CD4-positive, alpha-beta memory T cell (primary cell): ENCODE results near the gene HELQ. TPM values are rescaled to one million over a fixed set of nuclear protein-coding genes. Genes with fewer than 3 reads are reported as not detected.
A peak's percentile ranks its signal among the peaks of the same experiment; 100 is the strongest.
"Not testable (repeated sequence)": the region's sequence is repeated elsewhere in the genome, so short reads cannot be mapped to it uniquely, and the experiment has no call there.

Source experiments
- CTCF ChIA-PET: fragments of 350-600 bp; sonication (Branson Sonifier 250); formaldehyde crosslinking; loops from one replicate; lab custom pipeline; 2021; ENCODE audit warnings: inconsistent platforms; ENCODE audit not compliant: partially characterized antibody; lab: Charles Lee
- POLR2A ChIA-PET: fragments of 350-600 bp; sonication (Branson Sonifier 250); formaldehyde crosslinking; loops from one replicate; lab custom pipeline; 2021; ENCODE audit not compliant: partially characterized antibody; lab: Charles Lee
- DNase-seq, 5 donors: peaks; one replicate each; pipeline versions ENCODE4 v3.0.0 to v3.0.0-alpha.2; 2020 to 2022; ENCODE audit warnings: mixed read lengths in 1 of 5
- H3K27ac ChIP-seq: one replicate; pipeline ENCODE4 v1.7.0; 2013; ENCODE audit warnings: low read depth, low read length
- H3K27me3 ChIP-seq: 2 replicates; pipeline ENCODE4 v1.7.0; 2013; ENCODE audit warnings: mild to moderate bottlenecking, low read length, moderate library complexity; ENCODE audit not compliant: insufficient read depth
- H3K36me3 ChIP-seq: 2 replicates; pipeline ENCODE4 v1.7.0; 2013; ENCODE audit warnings: mild to moderate bottlenecking, low read length, moderate library complexity; ENCODE audit not compliant: insufficient read depth
- H3K4me1 ChIP-seq: 2 replicates; pipeline ENCODE4 v1.7.0; 2013; ENCODE audit warnings: mild to moderate bottlenecking, low read length, moderate library complexity; ENCODE audit not compliant: insufficient read depth
- H3K4me3 ChIP-seq, 2 donors: one replicate each; pipeline ENCODE4 v1.7.0; 2013; ENCODE audit warnings: low read length in 2 of 2, mild to moderate bottlenecking in 1 of 2
- H3K9me3 ChIP-seq, 2 donors: one replicate each; pipeline ENCODE4 v1.7.0; 2013; ENCODE audit warnings: low read length in 2 of 2, control low read depth in 1 of 2; ENCODE audit not compliant: control insufficient read depth in 1 of 2
- H3K27ac Mint-ChIP-seq, 7 donors: one replicate each; pipeline ENCODE4 v1.8.0; 2020 to 2021; ENCODE audit warnings: mixed read lengths in 7 of 7, mild to moderate bottlenecking in 6 of 7, inconsistent platforms in 3 of 7, moderate library complexity in 3 of 7
- H3K27me3 Mint-ChIP-seq, 2 donors: one replicate each; pipeline ENCODE4 v1.8.0; 2020 to 2021; ENCODE audit warnings: mixed read lengths in 2 of 2
- H3K36me3 Mint-ChIP-seq, 2 donors: one replicate each; pipeline ENCODE4 v1.8.0; 2020 to 2021; ENCODE audit warnings: mixed read lengths in 2 of 2, inconsistent platforms in 1 of 2, mild to moderate bottlenecking in 1 of 2
- H3K4me1 Mint-ChIP-seq, 4 donors: one replicate each; pipeline ENCODE4 v1.8.0; 2020 to 2021; ENCODE audit warnings: mixed read lengths in 4 of 4, mild to moderate bottlenecking in 1 of 4
- H3K4me3 Mint-ChIP-seq, 8 donors: one replicate each; pipeline ENCODE4 v1.8.0; 2020 to 2021; ENCODE audit warnings: mixed read lengths in 8 of 8, mild to moderate bottlenecking in 7 of 8, moderate library complexity in 6 of 8, inconsistent platforms in 3 of 8
- H3K9me3 Mint-ChIP-seq, 8 donors: one replicate each; pipeline ENCODE4 v1.8.0; 2020 to 2021; ENCODE audit warnings: mixed read lengths in 8 of 8, mild to moderate bottlenecking in 5 of 8, inconsistent platforms in 3 of 8, moderate library complexity in 1 of 8
- intact Hi-C: fragments of 100-400 bp; cut with micrococcal nuclease; formaldehyde crosslinking; loops from one replicate; pipeline ENCODE4 v1.15.1; 2023
- polyA plus RNA-seq, 2 donors: library from polyadenylated mRNA; unstranded; fragments of 300-500 nt; fragmentation: Illumina TruSeq; gene quantifications; one replicate each; pipeline ENCODE4 v1.2.3, GENCODE V29; 2021
- total RNA-seq, 2 experiments: library from RNA; stranded (reverse); gene quantifications; one replicate each; pipeline ENCODE4 v1.2.3, GENCODE V29; 2021

HELQ gene
- total and polyA plus RNA-seq, 4 experiments from 2014 or later: 17.5 to 49.0 (median 36.0) TPM

DNA sequence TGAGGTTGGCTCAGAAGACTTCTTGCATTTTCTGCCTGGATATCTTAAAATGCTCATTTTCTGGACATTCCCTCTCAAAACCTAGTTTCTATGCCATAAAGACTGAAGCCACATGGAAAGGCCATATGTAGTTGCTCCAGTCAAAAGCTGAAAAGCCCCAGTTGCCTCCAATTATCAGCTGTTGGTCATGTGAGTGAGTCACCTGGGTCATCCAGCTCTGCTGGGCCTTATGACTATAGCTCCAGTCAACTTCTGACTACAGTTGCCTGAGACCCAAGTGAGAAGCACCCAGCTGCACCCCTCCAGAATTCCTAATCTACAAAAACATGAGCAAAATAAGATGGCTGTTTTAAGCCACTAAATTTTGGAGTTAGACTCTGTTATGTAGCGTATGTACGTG lies 41.9 kb downstream of the HELQ start:
- Histone ChIP-seq H3K9me3 (no peaks in the 10 kb centered on the region), H3K27me3 (no peaks in the 10 kb centered on the region), H3K36me3 (peaks cover 34% of the 10 kb centered on the region), H3K4me1 (no peaks in the 10 kb centered on the region), H3K27ac (no peak overlapping the region), H3K4me3 (no peak overlapping the region)
- no peaks in the 10 kb centered on the region for H3K9me3 Mint-ChIP-seq
- H3K27ac Mint-ChIP-seq: no peak overlapping the region
- no peaks in the 10 kb centered on the region for H3K4me1 Mint-ChIP-seq
- ChIA-PET CTCF (no interaction called here), POLR2A (no interaction called here)
- H3K36me3 Mint-ChIP-seq: peaks cover 58 to 70% of the 10 kb centered on the region in 2 donors
- no peak for DNase-seq
- no peak overlapping the region for H3K4me3 Mint-ChIP-seq
- intact Hi-C loops: no loop called here
- no peaks in the 10 kb centered on the region for H3K27me3 Mint-ChIP-seq

DNA sequence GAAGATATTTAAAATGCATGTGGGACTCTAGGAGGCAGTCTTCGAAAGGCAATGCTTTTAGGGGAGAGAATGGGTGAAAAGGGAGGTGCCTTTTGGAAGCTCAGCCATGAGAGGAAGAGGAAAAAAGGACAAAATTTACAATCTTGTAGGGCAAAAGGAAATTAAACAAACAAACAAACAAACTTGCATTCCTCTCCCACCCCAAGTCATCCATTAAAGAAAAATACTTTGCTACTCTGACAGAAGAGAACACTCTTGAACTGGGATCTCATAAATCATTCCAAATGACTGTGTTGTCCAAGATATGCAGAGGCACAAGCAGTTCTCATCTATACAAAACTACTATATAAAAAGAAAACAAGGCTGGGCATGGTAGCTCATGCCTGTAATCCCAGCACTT lies 46.7 kb downstream of the HELQ start:
- Histone ChIP-seq H3K36me3 (peaks cover 29% of the 10 kb centered on the region), H3K27me3 (no peaks in the 10 kb centered on the region), H3K4me1 (no peaks in the 10 kb centered on the region), H3K4me3 (no peak overlapping the region), H3K9me3 (no peaks in the 10 kb centered on the region), H3K27ac (no peak overlapping the region)
- DNase-seq: no peak
- no peaks in the 10 kb centered on the region for H3K27me3 Mint-ChIP-seq
- intact Hi-C loops: no loop called here
- ChIA-PET CTCF (interaction anchor here (0.7 to 1.3 kb wide), 2 partner anchors 17 to 124 kb away, joined by 3 read pairs; partner anchors contain the start of gene COQ2), POLR2A (no interaction called here)
- no peaks in the 10 kb centered on the region for H3K4me1 Mint-ChIP-seq
- H3K4me3 Mint-ChIP-seq: no peak overlapping the region
- H3K36me3 Mint-ChIP-seq: peaks cover 52 to 62% of the 10 kb centered on the region in 2 donors
- H3K9me3 Mint-ChIP-seq: no peaks in the 10 kb centered on the region
- H3K27ac Mint-ChIP-seq: peak overlapping the region in 4 of 7 donors; percentile 1 to 43 (median 10)

DNA sequence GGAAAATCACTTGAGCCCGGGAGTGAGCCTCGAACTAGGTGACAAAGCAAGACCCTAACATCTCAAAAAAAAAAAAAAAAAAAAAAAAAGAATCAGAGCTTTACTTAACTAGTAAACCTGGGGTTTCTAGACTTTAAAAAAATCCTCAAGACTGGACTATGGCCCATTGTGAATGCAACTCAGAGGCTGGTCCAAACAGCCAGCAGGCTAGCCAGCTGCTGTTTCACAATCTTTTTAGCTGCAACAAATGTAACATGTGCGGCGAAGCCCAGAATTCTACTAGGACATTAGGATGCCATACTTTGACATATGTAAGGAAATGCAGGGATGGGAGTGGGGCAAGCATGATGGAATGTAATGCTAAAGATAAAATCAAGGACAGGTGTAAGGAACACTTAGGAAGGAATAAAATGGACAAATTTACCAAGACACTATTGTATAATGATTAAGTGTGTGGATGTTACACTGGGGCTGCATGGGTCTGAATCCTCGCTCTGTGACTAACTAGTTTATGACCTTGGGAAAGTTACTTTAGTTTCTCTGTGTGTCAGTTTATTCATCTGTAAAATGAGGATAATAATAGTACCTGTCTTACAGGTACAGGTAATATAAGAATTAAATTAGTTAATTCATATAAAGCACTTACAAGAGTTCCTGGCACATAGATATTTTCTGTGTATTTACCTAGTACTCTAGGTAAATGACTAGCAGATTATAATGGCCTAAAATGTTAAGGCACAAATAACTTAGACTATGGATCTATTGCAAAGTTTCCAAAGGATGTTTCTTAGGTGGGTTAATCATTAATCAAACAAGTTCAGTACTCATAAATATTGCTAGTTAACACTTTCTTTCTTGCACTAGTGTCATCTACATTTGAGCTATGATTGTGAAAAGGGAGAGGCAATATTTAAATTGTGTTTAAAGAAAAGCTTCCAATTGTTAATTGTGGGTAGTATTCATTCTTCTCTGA lies 49.5 kb downstream of the HELQ start:
- Mint-ChIP-seq H3K4me1 (no peaks in the 10 kb centered on the region), H3K27ac (peak overlapping the region in 2 of 7 donors; percentile 42 to 88), H3K9me3 (peaks cover 0 to 10% (median under 1%) of the 10 kb centered on the region in 8 donors), H3K36me3 (peaks cover 40 to 42% of the 10 kb centered on the region in 2 donors), H3K4me3 (no peak overlapping the region), H3K27me3 (no peaks in the 10 kb centered on the region)
- Histone ChIP-seq H3K4me1 (no peaks in the 10 kb centered on the region), H3K27me3 (no peaks in the 10 kb centered on the region), H3K36me3 (peaks cover 16% of the 10 kb centered on the region), H3K9me3 (no peaks in the 10 kb centered on the region), H3K27ac (no peak overlapping the region), H3K4me3 (no peak overlapping the region)
- no peak for DNase-seq
- ChIA-PET CTCF (no interaction called here), POLR2A (no interaction called here)
- intact Hi-C loops: no loop called here

DNA sequence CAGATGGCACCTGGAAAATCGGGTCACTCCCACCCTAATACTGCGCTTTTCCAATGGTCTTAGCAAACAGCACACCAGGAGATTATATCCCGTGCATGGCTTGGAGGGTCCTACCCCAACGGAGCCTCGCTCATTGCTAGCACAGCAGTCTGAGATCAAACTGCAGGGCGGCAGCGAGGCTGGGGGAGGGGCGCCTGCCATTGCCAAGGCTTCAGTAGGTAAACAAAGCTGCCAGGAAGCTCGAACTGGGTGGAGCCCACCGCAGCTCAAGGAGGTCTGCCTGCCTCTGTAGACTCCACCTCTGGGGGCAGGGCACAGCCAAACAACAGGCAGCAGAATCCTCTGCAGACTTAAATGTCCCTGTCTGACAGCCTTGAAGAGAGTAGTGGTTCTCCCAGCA lies 57.5 kb downstream of the HELQ start:
- H3K4me3 ChIP-seq, POLR2A ChIA-PET, H3K4me1 ChIP-seq, H3K36me3 ChIP-seq, H3K4me1 Mint-ChIP-seq, CTCF ChIA-PET, H3K9me3 ChIP-seq, H3K27me3 Mint-ChIP-seq, H3K27me3 ChIP-seq, intact Hi-C loops, H3K27ac ChIP-seq: not testable (repeated sequence)
- peak in 4 of 5 donors; percentile 4 to 39 (median 23) for DNase-seq
- Mint-ChIP-seq H3K9me3 (peaks cover 0 to 27% (median 9%) of the 10 kb centered on the region in 8 donors), H3K27ac (peak overlapping the region in 2 of 7 donors; percentile 32 to 78), H3K36me3 (peaks cover 19 to 35% of the 10 kb centered on the region in 2 donors), H3K4me3 (peak overlapping the region in 1 of 8 donors; percentile 4)

DNA sequence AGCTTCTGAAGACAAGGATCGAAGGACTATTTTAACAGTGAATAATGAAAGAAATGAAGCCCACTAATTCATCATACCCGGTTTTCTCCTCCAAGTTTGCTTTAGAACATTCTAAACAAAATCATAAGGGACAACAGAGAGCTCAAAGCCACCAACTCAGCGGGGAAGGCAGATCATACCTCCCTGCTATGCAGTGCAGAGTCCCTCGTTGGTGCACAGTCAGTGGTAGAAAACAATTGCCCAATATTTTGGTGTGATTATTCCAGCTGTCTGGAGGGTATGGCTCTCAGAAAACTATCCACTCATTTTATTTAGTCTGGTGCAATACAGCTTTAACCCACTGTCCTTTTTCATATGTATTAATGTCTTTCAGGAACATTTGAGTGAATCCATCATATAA lies 61.7 kb downstream of the HELQ start:
- no peaks in the 10 kb centered on the region for H3K27me3 Mint-ChIP-seq
- Histone ChIP-seq H3K9me3 (no peaks in the 10 kb centered on the region), H3K4me1 (peaks cover 2% of the 10 kb centered on the region), H3K36me3 (no peaks in the 10 kb centered on the region), H3K27me3 (no peaks in the 10 kb centered on the region), H3K4me3 (no peak overlapping the region), H3K27ac (no peak overlapping the region)
- H3K9me3 Mint-ChIP-seq: peaks cover 0 to 9% (median 6%) of the 10 kb centered on the region in 8 donors
- H3K4me3 Mint-ChIP-seq: no peak overlapping the region
- CTCF ChIA-PET: no interaction called here
- no peak for DNase-seq
- POLR2A ChIA-PET: no interaction called here
- H3K4me1 Mint-ChIP-seq: peaks cover 0 to 8% (median under 1%) of the 10 kb centered on the region in 4 donors
- peaks cover 7 to 9% of the 10 kb centered on the region in 2 donors for H3K36me3 Mint-ChIP-seq
- H3K27ac Mint-ChIP-seq: no peak overlapping the region
- intact Hi-C loops: no loop called here

DNA sequence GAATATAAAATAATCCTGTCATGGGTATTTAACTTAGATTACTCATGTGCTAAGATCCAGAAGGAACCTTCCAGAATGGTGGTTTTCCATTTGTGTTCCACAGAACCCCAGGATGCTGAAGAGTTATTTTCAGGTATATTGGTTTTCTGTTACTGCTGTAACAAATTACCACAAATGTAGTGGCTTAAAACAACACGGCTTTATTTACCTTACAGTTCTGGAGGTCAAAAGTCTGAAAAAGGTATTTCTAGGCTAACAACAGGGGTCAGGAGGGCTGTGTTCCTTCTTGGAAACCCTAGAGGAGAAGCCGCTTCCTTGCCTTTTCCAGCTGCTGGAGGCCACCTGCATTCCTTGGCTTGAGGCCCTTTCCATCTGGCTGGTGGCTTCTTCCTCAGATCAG lies 63.1 kb downstream of the HELQ start:
- ChIA-PET CTCF (no interaction called here), POLR2A (no interaction called here)
- no peak overlapping the region for H3K27ac Mint-ChIP-seq
- Histone ChIP-seq H3K9me3 (no peaks in the 10 kb centered on the region), H3K4me3 (no peak overlapping the region), H3K27ac (no peak overlapping the region), H3K4me1 (peaks cover 13% of the 10 kb centered on the region), H3K36me3 (no peaks in the 10 kb centered on the region), H3K27me3 (no peaks in the 10 kb centered on the region)
- intact Hi-C loops: no loop called here
- no peak overlapping the region for H3K4me3 Mint-ChIP-seq
- H3K36me3 Mint-ChIP-seq: peaks cover 2 to 3% of the 10 kb centered on the region in 2 donors
- H3K9me3 Mint-ChIP-seq: peaks cover 0 to 6% (median 2%) of the 10 kb centered on the region in 8 donors
- peaks cover 7 to 15% (median 10%) of the 10 kb centered on the region in 4 donors for H3K4me1 Mint-ChIP-seq
- DNase-seq: no peak
- H3K27me3 Mint-ChIP-seq: no peaks in the 10 kb centered on the region

DNA sequence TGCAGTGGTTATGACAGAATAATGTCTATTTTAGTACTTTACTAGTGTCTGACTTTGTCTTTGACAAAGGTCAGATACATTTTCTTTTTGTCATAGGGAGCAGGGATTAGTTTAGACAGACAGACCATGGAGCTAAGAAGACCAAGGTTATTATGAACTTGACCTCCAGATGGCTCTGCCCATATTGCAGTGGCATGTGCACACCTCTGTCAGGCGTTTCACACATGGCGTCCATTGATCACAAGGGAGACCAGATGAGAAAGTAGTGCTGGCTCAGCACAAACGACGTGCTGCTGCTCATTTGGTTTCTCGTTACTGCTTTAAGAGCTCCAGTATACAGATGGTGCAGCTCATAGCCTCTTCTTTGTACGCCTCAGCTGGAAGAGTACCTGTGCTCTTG lies 64.7 kb downstream of the HELQ start:
- peaks cover 6 to 14% (median 10%) of the 10 kb centered on the region in 4 donors for H3K4me1 Mint-ChIP-seq
- Histone ChIP-seq H3K27ac (no peak overlapping the region), H3K27me3 (no peaks in the 10 kb centered on the region), H3K4me1 (peaks cover 13% of the 10 kb centered on the region), H3K36me3 (no peaks in the 10 kb centered on the region), H3K4me3 (no peak overlapping the region), H3K9me3 (no peaks in the 10 kb centered on the region)
- no peaks in the 10 kb centered on the region for H3K36me3 Mint-ChIP-seq
- no peaks in the 10 kb centered on the region for H3K27me3 Mint-ChIP-seq
- intact Hi-C loops: no loop called here
- no peaks in the 10 kb centered on the region for H3K9me3 Mint-ChIP-seq
- no peak overlapping the region for H3K27ac Mint-ChIP-seq
- ChIA-PET CTCF (interaction anchor here (1.0 kb wide), 1 partner anchor 317 kb away, joined by 3 read pairs; no protein-coding TSS in a partner anchor), POLR2A (no interaction called here)
- no peak for DNase-seq
- no peak overlapping the region for H3K4me3 Mint-ChIP-seq
